Gastrocnemius medialis (tissue), 4 donors: ENCODE data around the gene ACAD9. TPM values are rescaled to one million over a fixed set of nuclear protein-coding genes. Genes with fewer than 3 reads are reported as not detected.

Experiments used
- ATAC-seq, 2 donors: fragments of 150-250 bp; one replicate each; pipeline ENCODE4 v1.9.1; 2016
- DNase-seq, 2 donors: peaks; one replicate each; pipeline ENCODE4 v3.0.0-alpha.2; 2019
- H3K27ac ChIP-seq, 4 donors: fragments of 200-600 bp; sonication (generic); 1 replicate in 1 of 4; 2 replicates in 3 of 4; pipeline ENCODE4 v1.5.1; 2016 to 2018; ENCODE audit warnings: mild to moderate bottlenecking in 2 of 4, moderate library complexity in 1 of 4
- H3K27me3 ChIP-seq, 3 donors: fragments of 200-600 bp; sonication (generic) in 2 of 3; 1 replicate in 1 of 3; 2 replicates in 2 of 3; pipeline versions ENCODE4 v1.5.1 to v1.6.0; 2016 to 2019; ENCODE audit warnings: mild to moderate bottlenecking in 1 of 3, moderate library complexity in 1 of 3
- H3K36me3 ChIP-seq, 2 donors: fragments of 200-600 bp; sonication (generic) in 1 of 2; one replicate each; pipeline ENCODE4 v1.5.1; 2017 to 2018
- H3K4me1 ChIP-seq, 2 donors: fragments of 200-600 bp; sonication (generic) in 1 of 2; one replicate each; pipeline ENCODE4 v1.5.1; 2016 to 2017; ENCODE audit warnings: mild to moderate bottlenecking in 2 of 2
- H3K4me3 ChIP-seq, 4 donors: fragments of 200-600 bp; sonication (generic) in 3 of 4; 1 replicate in 1 of 4; 2 replicates in 3 of 4; pipeline ENCODE4 v1.5.1; 2016 to 2019; ENCODE audit warnings: mild to moderate bottlenecking in 2 of 4
- H3K9me3 ChIP-seq, 3 donors: fragments of 200-600 bp; sonication (generic) in 2 of 3; 1 replicate in 1 of 3; 2 replicates in 2 of 3; pipeline ENCODE4 v1.5.1; 2016 to 2019
- CTCF ChIP-seq, 5 experiments: fragments of 450-650 bp in 3 of 5; fragments of 200-600 bp in 2 of 5; sonication (generic) in 2 of 5; IDR thresholded peaks in 4 of 5; conservative IDR thresholded peaks in 1 of 5; 1 replicate in 4 of 5; 2 replicates in 1 of 5; pipeline ENCODE4 v1.5.1; 2016 to 2019; ENCODE audit warnings: antibody characterized with exemption in 5 of 5, mild to moderate bottlenecking in 3 of 5, moderate library complexity in 3 of 5
- POLR2A ChIP-seq, 2 donors: fragments of 450-650 bp; IDR thresholded peaks; one replicate each; pipeline ENCODE4 v1.6.1; 2017; ENCODE audit warnings: antibody characterized with exemption in 2 of 2, mild to moderate bottlenecking in 2 of 2, moderate library complexity in 2 of 2
- in situ Hi-C, 4 donors: fragments of 200-750 bp; cut with MboI; loops; one replicate each; pipeline versions ENCODE4 v1.15.0 to v1.8.0; 2017; ENCODE audit warnings: low sequenced_read_pairs in 4 of 4
- intact Hi-C: fragments of 100-400 bp; cut with DNase I; formaldehyde crosslinking; loops from one replicate; pipeline ENCODE4 v1.15.1; 2023; ENCODE audit warnings: low total_unique reads
- total RNA-seq, 4 donors: library from RNA; depleted of rRNA; stranded (reverse); fragments of >200 nt; gene quantifications; one replicate each; pipeline versions ENCODE4 v1.1.0 to v1.2.3, GENCODE V29; 2016

Gene ACAD9
- total RNA-seq, 4 donors from 2014 or later: 26.3 to 43.0 (median 37.5) TPM

- H3K4me3 ChIP-seq: no peak overlapping the region
- no peaks in the 10 kb centered on the region for H3K36me3 ChIP-seq
- H3K27ac ChIP-seq: no peak overlapping the region
- DNase-seq (no peak), ATAC-seq (no peak)
- no peaks in the 10 kb centered on the region for H3K27me3 ChIP-seq
- in situ Hi-C loops: loop anchor here in 1 of 4 donors (10.0 kb wide), 1 partner anchor 157 kb away; no protein-coding TSS in a partner anchor
- intact Hi-C loops: no loop called here
- H3K4me1 ChIP-seq: peaks cover 7 to 12% of the 10 kb centered on the region in 2 donors
- H3K9me3 ChIP-seq: no peaks in the 10 kb centered on the region
- no peak for TF ChIP-seq CTCF (IDR thresholded peaks at IDR 0.05 in 4 of 5, conservative IDR thresholded peaks at IDR 0.05 in 1 of 5)
- no peak for TF ChIP-seq POLR2A (IDR thresholded peaks at IDR 0.05)
Measured at GRCh38 chr3:128841926-128842920, 37.2 kb upstream of the ACAD9 start.

- no peak for DNase-seq
- no peak for ATAC-seq
- H3K4me3 ChIP-seq: no peak overlapping the region
- H3K36me3 ChIP-seq: no peaks in the 10 kb centered on the region
- intact Hi-C loops: no loop called here
- in situ Hi-C loops: loop anchor here in 1 of 4 donors (10.0 kb wide), 1 partner anchor 160 kb away; no protein-coding TSS in a partner anchor
- no peak for TF ChIP-seq POLR2A (IDR thresholded peaks at IDR 0.05)
- peaks cover 7 to 12% of the 10 kb centered on the region in 2 donors for H3K4me1 ChIP-seq
- no peak overlapping the region for H3K27ac ChIP-seq
- H3K27me3 ChIP-seq: no peaks in the 10 kb centered on the region
- H3K9me3 ChIP-seq: no peaks in the 10 kb centered on the region
Measured at GRCh38 chr3:128844502-128844901, 34.9 kb upstream of the ACAD9 start.

- Histone ChIP-seq H3K4me1 (peaks cover 7 to 12% of the 10 kb centered on the region in 2 donors), H3K27ac (peak overlapping the region; percentile 78 to 90 (median 84)), H3K36me3 (no peaks in the 10 kb centered on the region), H3K27me3 (no peaks in the 10 kb centered on the region), H3K9me3 (no peaks in the 10 kb centered on the region), H3K4me3 (peak overlapping the region; percentile 46 to 70 (median 52))
- intact Hi-C loops: loop anchor here (1.0 kb wide), 1 partner anchor 227 kb away; no protein-coding TSS in a partner anchor
- TF ChIP-seq POLR2A (IDR thresholded peaks at IDR 0.05) (no peak), CTCF (IDR thresholded peaks at IDR 0.05 in 4 of 5, conservative IDR thresholded peaks at IDR 0.05 in 1 of 5) (no peak)
- no peak for DNase-seq
- in situ Hi-C loops: loop anchor here in 1 of 4 donors (10.0 kb wide), 1 partner anchor 160 kb away; no protein-coding TSS in a partner anchor
- ATAC-seq: peak in 1 of 2 donors; percentile 5
Measured at GRCh38 chr3:128845119-128845777, 34.2 kb upstream of the ACAD9 start.

GRCh38 chr3:128845778-128846485 is 33.5 kb upstream of the ACAD9 start:
- peak; percentile 67 to 87 for ATAC-seq
- Histone ChIP-seq H3K27ac (peak overlapping the region; percentile 78 to 90 (median 84)), H3K9me3 (no peaks in the 10 kb centered on the region), H3K36me3 (no peaks in the 10 kb centered on the region), H3K4me3 (peak overlapping the region; percentile 46 to 70 (median 52)), H3K4me1 (peaks cover 7 to 12% of the 10 kb centered on the region in 2 donors), H3K27me3 (no peaks in the 10 kb centered on the region)
- peak; percentile 67 to 86 for DNase-seq
- in situ Hi-C loops: loop anchor here in 1 of 4 donors (10.0 kb wide), 1 partner anchor 161 kb away; no protein-coding TSS in a partner anchor
- intact Hi-C loops: loop anchor here (1.0 kb wide), 3 partner anchors 61 to 228 kb away; no protein-coding TSS in a partner anchor
- TF ChIP-seq CTCF (IDR thresholded peaks at IDR 0.05 in 4 of 5, conservative IDR thresholded peaks at IDR 0.05 in 1 of 5): peak; percentile 60 to 90 (median 86)
- no peak for TF ChIP-seq POLR2A (IDR thresholded peaks at IDR 0.05)
